Measurements from ENCODE around the gene GINS1. TPM values are rescaled to one million over a fixed set of nuclear protein-coding genes. Genes with fewer than 3 reads are reported as not detected.

GINS1 gene
- total RNA-seq, 1 experiment from 2014 or later, result 74.3 TPM

GRCh38 chr20:25490656-25491445, 83.4 kb downstream of the GINS1 start:
- Histone ChIP-seq H4K20me1 (ENCODE audit: control insufficient read depth, insufficient read depth, insufficient read length) (no peaks in the 10 kb centered on the region), H3K4ac (ENCODE audit: low read depth, low read length) (no peak overlapping the region), H3T11ph (ENCODE audit: low read length) (no peak overlapping the region), H3K27ac (ENCODE audit: insufficient read length, low read depth, low read length) (no peak overlapping the region), H2BK5ac (ENCODE audit: insufficient read length, low read length) (no peak overlapping the region), H4K8ac (replicated peaks; ENCODE audit: insufficient read length, low read depth, low read length) (no peak overlapping the region), H3K14ac (ENCODE audit: insufficient read depth, low read length) (no peak overlapping the region), H4K91ac (ENCODE audit: insufficient read length, low read depth, low read length) (no peak overlapping the region), H3K18ac (ENCODE audit: insufficient read length, low read depth, low read length) (no peak overlapping the region), H3K27me3 (ENCODE audit: insufficient read depth, low read length) (no peaks in the 10 kb centered on the region), H4K5ac (ENCODE audit: insufficient read length, low read depth, low read length) (no peak overlapping the region), H2AK5ac (ENCODE audit: insufficient read length, low read length) (no peak overlapping the region), H3K56ac (ENCODE audit: insufficient read length, low read depth, low read length) (no peak overlapping the region), H3K23me2 (ENCODE audit: insufficient read length, low read depth, low read length, poor library complexity, severe bottlenecking) (no peaks in the 10 kb centered on the region), H2BK15ac (ENCODE audit: low read depth, low read length) (no peak overlapping the region), H3K79me1 (ENCODE audit: insufficient read depth, low read depth, low read length, poor library complexity, severe bottlenecking) (no peaks in the 10 kb centered on the region), H3K23ac (ENCODE audit: insufficient read length, low read depth, low read length) (no peak overlapping the region), H3K4me2 (ENCODE audit: insufficient read depth, insufficient read length, low read length) (no peak overlapping the region), H2BK20ac (ENCODE audit: low read depth, low read length, poor library complexity, severe bottlenecking) (no peak overlapping the region), H2BK120ac (ENCODE audit: low read depth, low read length, poor library complexity, severe bottlenecking) (no peak overlapping the region), H3K9me3 (ENCODE audit: control insufficient read depth, low read depth, low read length) (no peaks in the 10 kb centered on the region), H3K79me2 (ENCODE audit: insufficient read depth, low read length) (no peaks in the 10 kb centered on the region), H2BK12ac (ENCODE audit: insufficient read length, low read depth, low read length) (no peak overlapping the region), H2AFZ (ENCODE audit: low read length) (no peak overlapping the region), H3K9ac (ENCODE audit: extremely low read depth, insufficient read length, low read length) (no peak overlapping the region), H3K4me1 (ENCODE audit: insufficient read depth, low read length) (no peaks in the 10 kb centered on the region; the same call in 1 of the 2 replicates)
- no peak for TF ChIP-seq CTCF (conservative IDR thresholded peaks at IDR 0.05)
- no peak overlapping the region; a peak in 1 of 5 replicates for H3K4me3 Mint-ChIP-seq
- no peaks in the 10 kb centered on the region for H3K9me3 Mint-ChIP-seq
- H3K36me3 Mint-ChIP-seq (ENCODE audit: insufficient read depth in 1 of 3, low read depth in 3 of 3), result peaks cover 26 to 54% (median 50%) of the 10 kb centered on the region in 3 experiments; a peak in 6 of 7 replicates
- DNase-seq, result no peak
- no peaks in the 10 kb centered on the region; the same call in 1 of the 2 replicates for H3K27me3 Mint-ChIP-seq (ENCODE audit: low read depth)
- peak overlapping the region; percentile 85 to 91 (median 85); a peak in 5 of 7 replicates for H3K27ac Mint-ChIP-seq
- no CpG with 5 or more reads among the region's 15 CpGs for WGBS (ENCODE audit: extremely low coverage, insufficient read length, low lambda C conversion rate)
- peaks cover 28 to 32% of the 10 kb centered on the region in 2 experiments for H3K4me1 Mint-ChIP-seq
